Left ventricle myocardium inferior (tissue), 1 donor: ENCODE data around the gene CILP. TPM values are rescaled to one million over a fixed set of nuclear protein-coding genes. Genes with fewer than 3 reads are reported as not detected.

Experiments
- DNase-seq: peaks from one replicate; pipeline ENCODE4 v3.0.0-alpha.2; 2020
- H3K27ac ChIP-seq: fragments of 200-600 bp; replicated peaks from 2 replicates; pipeline ENCODE4 v1.8.0; 2021
- H3K27me3 ChIP-seq: fragments of 200-600 bp; 2 replicates; pipeline ENCODE4 v1.8.0; 2021; ENCODE audit warnings: low read depth
- H3K36me3 ChIP-seq: fragments of 200-600 bp; 2 replicates; pipeline ENCODE4 v1.8.0; 2021
- H3K4me1 ChIP-seq: fragments of 200-600 bp; 2 replicates; pipeline ENCODE4 v1.8.0; 2021
- H3K4me3 ChIP-seq: fragments of 200-600 bp; 2 replicates; pipeline ENCODE4 v1.8.0; 2021; ENCODE audit warnings: mild to moderate bottlenecking, moderate library complexity
- H3K9me3 ChIP-seq: fragments of 200-600 bp; replicated peaks from 2 replicates; pipeline ENCODE4 v1.8.0; 2021
- intact Hi-C: fragments of 100-400 bp; cut with micrococcal nuclease; formaldehyde crosslinking; loops from one replicate; pipeline ENCODE4 v1.11.0; 2022
- total RNA-seq: library from RNA; stranded (reverse); fragmentation: NEBNext Ultra II Directional; extraction: Animal tissue kit (Norgen Biotek cat#: 25700); gene quantifications from one replicate; pipeline ENCODE4 v1.2.1, GENCODE V29; 2021
- TF ChIP-seq, protein P1 (sequence below): fragments of 200-600 bp; IDR thresholded peaks from 2 replicates; pipeline ENCODE4 v1.8.0; 2021; ENCODE audit warnings: antibody characterized with exemption, mild to moderate bottlenecking, borderline replicate concordance
- donor health status: DM: no; HTN: yes; CAD: no; lungs with severe emphysema.

The CILP gene
- total RNA-seq, 1 donor from 2014 or later: 7.3 TPM

DNA sequence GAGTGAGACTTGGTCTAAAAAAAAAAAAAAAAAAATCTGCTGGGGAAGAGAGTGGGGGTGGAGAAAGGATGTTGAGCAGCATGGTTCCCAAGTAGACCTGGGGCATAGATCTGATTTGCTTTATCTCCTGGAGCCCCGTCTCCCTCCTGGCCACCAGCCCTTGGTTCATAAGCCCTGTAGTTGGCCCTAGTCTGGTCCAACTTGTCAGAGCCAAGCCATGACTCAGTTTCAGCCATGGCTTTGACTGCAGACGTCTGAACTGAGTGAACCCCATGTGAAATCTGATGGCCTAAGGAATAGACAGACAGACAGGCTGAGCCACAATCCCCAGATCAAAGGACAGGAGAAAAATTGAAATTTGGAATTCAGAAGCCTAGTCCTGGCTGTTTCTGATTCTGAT is 2.0 kb upstream of the CILP start:
- H3K36me3 ChIP-seq: no peaks in the 10 kb centered on the region
- H3K4me3 ChIP-seq: no peak overlapping the region
- TF ChIP-seq, protein P1, sequence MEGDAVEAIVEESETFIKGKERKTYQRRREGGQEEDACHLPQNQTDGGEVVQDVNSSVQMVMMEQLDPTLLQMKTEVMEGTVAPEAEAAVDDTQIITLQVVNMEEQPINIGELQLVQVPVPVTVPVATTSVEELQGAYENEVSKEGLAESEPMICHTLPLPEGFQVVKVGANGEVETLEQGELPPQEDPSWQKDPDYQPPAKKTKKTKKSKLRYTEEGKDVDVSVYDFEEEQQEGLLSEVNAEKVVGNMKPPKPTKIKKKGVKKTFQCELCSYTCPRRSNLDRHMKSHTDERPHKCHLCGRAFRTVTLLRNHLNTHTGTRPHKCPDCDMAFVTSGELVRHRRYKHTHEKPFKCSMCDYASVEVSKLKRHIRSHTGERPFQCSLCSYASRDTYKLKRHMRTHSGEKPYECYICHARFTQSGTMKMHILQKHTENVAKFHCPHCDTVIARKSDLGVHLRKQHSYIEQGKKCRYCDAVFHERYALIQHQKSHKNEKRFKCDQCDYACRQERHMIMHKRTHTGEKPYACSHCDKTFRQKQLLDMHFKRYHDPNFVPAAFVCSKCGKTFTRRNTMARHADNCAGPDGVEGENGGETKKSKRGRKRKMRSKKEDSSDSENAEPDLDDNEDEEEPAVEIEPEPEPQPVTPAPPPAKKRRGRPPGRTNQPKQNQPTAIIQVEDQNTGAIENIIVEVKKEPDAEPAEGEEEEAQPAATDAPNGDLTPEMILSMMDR: no peak
- no peaks in the 10 kb centered on the region for H3K9me3 ChIP-seq
- peaks cover 16% of the 10 kb centered on the region for H3K4me1 ChIP-seq
- H3K27ac ChIP-seq: peak overlapping the region; percentile 72
- H3K27me3 ChIP-seq: no peaks in the 10 kb centered on the region
- intact Hi-C loops: no loop called here
- DNase-seq: no peak

DNA sequence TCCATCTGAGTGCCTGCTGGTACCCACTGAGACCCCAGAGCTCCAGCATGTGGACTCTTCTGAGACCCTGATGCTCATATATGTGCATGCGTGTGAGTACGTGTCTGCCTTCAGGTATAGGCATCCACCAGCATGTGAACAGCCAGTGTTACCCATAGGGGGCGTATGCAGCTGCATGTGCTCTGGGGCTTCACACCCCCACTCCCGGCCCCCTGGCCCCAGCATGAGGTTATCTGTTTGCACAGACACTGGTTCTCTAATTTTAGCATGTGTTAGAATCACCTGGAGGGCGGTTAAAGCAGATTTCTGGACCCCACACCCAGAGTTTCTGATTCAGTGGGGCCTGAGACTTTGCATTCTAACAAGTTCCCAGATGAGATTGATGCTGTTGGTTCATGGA is 824 bp upstream of the CILP start:
- TF ChIP-seq, protein P1: peak; percentile 40
- peak overlapping the region; percentile 72 for H3K27ac ChIP-seq
- no peak for DNase-seq
- peaks cover 16% of the 10 kb centered on the region for H3K4me1 ChIP-seq
- H3K9me3 ChIP-seq: no peaks in the 10 kb centered on the region
- no peak overlapping the region for H3K4me3 ChIP-seq
- H3K36me3 ChIP-seq: no peaks in the 10 kb centered on the region
- H3K27me3 ChIP-seq: no peaks in the 10 kb centered on the region
- intact Hi-C loops: no loop called here

- DNase-seq: peak; percentile 53
- peak overlapping the region; percentile 25 for H3K4me3 ChIP-seq
These were observed 259 bp upstream of the CILP start for GRCh38 chr15:65211482-65211982.

DNA sequence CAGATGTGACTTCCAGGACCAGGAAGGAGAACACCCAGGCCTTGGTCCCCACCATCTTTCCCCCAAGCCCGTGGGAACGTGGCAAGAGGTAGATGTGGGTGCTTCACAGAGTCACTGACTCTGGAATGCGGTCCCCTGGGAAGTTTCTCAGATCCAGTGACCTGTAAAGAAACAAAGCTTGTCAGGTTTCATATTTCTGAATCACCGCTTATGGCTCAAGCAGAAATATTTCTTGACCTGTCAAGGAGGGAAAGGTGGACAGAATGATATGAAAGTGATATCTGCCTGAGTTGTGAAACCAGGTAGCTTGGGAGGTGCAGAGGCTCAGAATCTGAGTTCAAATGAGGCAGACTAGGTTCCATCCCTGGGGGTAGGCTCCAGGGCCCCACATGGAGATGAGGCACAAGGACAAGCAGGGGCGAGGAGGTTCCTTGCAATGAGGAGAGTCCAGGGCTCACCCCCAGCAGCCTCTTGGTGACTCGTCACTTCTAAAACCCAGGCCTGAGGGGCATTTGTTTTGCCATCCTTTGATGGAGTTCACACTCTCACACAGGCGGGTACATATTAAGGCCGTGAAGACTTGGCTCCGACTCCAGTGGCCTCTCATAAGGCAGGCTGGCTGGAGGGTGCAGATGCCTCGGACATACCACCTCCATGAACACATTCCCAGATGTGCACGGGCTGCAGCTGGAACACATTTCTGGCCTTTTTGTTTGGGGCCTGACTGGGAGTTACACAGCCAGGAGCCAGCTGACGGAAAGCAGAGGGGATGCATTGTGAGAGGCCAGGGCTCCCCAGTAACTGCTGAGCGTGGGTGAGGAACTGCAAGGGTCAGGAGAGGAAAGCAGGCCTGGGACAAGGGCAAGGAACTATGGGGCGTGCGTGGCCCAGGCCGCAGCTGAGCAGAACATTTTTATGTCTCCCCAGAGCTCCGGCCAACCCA is 1.3 kb downstream of the CILP start:
- Histone ChIP-seq H3K27me3 (no peaks in the 10 kb centered on the region), H3K9me3 (no peaks in the 10 kb centered on the region), H3K4me1 (peaks cover 16% of the 10 kb centered on the region), H3K4me3 (peak overlapping the region; percentile 25), H3K36me3 (no peaks in the 10 kb centered on the region), H3K27ac (peak overlapping the region; percentile 72)
- peak; percentile 35 for DNase-seq
- intact Hi-C loops: no loop called here
- TF ChIP-seq, protein P1: no peak

More at GRCh38 chr15:65211482-65211982, 259 bp upstream of the CILP start:
- Histone ChIP-seq H3K9me3 (no peaks in the 10 kb centered on the region), H3K36me3 (no peaks in the 10 kb centered on the region), H3K4me1 (peaks cover 16% of the 10 kb centered on the region), H3K27me3 (no peaks in the 10 kb centered on the region), H3K27ac (peak overlapping the region; percentile 72)
- intact Hi-C loops: no loop called here
- TF ChIP-seq, protein P1: no peak

DNA sequence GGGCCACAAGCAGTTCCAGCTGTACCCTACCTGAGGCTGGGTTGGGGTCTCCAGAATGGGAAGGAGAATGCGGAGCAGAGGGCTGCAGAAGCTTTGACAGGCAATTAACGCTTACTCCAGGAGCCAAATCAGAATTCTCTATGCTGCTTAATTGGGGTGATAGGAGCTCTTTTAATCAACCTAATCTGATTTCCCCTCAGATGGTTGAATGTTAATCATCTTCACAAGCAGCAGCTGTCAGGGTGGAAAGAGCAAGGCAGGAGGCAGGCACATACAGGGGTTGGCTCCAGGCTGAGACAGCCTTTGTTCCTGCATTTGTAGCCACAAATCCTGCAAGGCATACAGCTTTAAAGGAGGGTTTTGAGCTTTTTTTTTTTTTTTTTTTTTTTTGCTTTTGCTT is 2.6 kb downstream of the CILP start:
- intact Hi-C loops: no loop called here
- Histone ChIP-seq H3K27me3 (no peaks in the 10 kb centered on the region), H3K4me1 (peaks cover 16% of the 10 kb centered on the region), H3K4me3 (no peak overlapping the region), H3K27ac (no peak overlapping the region), H3K36me3 (no peaks in the 10 kb centered on the region), H3K9me3 (no peaks in the 10 kb centered on the region)
- DNase-seq: no peak
- TF ChIP-seq, protein P1: no peak
